ENCODE measurements around the gene MPDU1. TPM values are rescaled to one million over a fixed set of nuclear protein-coding genes. Genes with fewer than 3 reads are reported as not detected.

Gene MPDU1
- total and polyA plus RNA-seq, 10 of the 15 experiments (the other 5 are each of a cell fraction or from before 2014, with no cell fraction given) = 3.6 to 138 (median 78.9) TPM

DNA sequence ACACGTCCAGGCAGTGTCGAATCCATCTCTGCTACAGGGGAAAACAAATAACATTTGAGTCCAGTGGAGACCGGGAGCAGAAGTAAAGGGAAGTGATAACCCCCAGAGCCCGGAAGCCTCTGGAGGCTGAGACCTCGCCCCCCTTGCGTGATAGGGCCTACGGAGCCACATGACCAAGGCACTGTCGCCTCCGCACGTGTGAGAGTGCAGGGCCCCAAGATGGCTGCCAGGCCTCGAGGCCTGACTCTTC lies 11.4 kb upstream of the MPDU1 start (continued):
- TF ChIP-seq, protein P1, sequence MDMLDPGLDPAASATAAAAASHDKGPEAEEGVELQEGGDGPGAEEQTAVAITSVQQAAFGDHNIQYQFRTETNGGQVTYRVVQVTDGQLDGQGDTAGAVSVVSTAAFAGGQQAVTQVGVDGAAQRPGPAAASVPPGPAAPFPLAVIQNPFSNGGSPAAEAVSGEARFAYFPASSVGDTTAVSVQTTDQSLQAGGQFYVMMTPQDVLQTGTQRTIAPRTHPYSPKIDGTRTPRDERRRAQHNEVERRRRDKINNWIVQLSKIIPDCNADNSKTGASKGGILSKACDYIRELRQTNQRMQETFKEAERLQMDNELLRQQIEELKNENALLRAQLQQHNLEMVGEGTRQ (IDR thresholded peaks at IDR 0.05; ENCODE audit: borderline replicate concordance, low read depth, low read length) = peak; percentile 94
- TF ChIP-seq, protein P2, sequence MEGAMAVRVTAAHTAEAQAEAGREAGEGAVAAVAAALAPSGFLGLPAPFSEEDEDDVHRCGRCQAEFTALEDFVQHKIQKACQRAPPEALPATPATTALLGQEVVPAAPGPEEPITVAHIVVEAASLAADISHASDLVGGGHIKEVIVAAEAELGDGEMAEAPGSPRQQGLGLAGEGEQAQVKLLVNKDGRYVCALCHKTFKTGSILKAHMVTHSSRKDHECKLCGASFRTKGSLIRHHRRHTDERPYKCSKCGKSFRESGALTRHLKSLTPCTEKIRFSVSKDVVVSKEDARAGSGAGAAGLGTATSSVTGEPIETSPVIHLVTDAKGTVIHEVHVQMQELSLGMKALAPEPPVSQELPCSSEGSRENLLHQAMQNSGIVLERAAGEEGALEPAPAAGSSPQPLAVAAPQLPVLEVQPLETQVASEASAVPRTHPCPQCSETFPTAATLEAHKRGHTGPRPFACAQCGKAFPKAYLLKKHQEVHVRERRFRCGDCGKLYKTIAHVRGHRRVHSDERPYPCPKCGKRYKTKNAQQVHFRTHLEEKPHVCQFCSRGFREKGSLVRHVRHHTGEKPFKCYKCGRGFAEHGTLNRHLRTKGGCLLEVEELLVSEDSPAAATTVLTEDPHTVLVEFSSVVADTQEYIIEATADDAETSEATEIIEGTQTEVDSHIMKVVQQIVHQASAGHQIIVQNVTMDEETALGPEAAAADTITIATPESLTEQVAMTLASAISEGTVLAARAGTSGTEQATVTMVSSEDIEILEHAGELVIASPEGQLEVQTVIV (IDR thresholded peaks at IDR 0.05; ENCODE audit: borderline replicate concordance, partially characterized antibody) = peak; percentile 93
- TF ChIP-seq CEBPZ (IDR thresholded peaks at IDR 0.05; ENCODE audit: low read depth, low read length) = no peak
- no peak for TF ChIP-seq ZZZ3 (IDR thresholded peaks at IDR 0.05; ENCODE audit: control insufficient read depth, insufficient read length, low read depth)
- TF ChIP-seq ZBTB40 (IDR thresholded peaks at IDR 0.05; ENCODE audit: borderline replicate concordance) = no peak
- no peak for TF ChIP-seq SMC3 (IDR thresholded peaks at IDR 0.05; ENCODE audit: borderline replicate concordance, low read length)
- TF ChIP-seq, protein P3, sequence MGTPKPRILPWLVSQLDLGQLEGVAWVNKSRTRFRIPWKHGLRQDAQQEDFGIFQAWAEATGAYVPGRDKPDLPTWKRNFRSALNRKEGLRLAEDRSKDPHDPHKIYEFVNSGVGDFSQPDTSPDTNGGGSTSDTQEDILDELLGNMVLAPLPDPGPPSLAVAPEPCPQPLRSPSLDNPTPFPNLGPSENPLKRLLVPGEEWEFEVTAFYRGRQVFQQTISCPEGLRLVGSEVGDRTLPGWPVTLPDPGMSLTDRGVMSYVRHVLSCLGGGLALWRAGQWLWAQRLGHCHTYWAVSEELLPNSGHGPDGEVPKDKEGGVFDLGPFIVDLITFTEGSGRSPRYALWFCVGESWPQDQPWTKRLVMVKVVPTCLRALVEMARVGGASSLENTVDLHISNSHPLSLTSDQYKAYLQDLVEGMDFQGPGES (IDR thresholded peaks at IDR 0.05) = no peak
- TF ChIP-seq, protein P4, sequence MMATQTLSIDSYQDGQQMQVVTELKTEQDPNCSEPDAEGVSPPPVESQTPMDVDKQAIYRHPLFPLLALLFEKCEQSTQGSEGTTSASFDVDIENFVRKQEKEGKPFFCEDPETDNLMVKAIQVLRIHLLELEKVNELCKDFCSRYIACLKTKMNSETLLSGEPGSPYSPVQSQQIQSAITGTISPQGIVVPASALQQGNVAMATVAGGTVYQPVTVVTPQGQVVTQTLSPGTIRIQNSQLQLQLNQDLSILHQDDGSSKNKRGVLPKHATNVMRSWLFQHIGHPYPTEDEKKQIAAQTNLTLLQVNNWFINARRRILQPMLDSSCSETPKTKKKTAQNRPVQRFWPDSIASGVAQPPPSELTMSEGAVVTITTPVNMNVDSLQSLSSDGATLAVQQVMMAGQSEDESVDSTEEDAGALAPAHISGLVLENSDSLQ (IDR thresholded peaks at IDR 0.05) = no peak
- TF ChIP-seq MEF2B (IDR thresholded peaks at IDR 0.05; ENCODE audit: partially characterized antibody, poor library complexity, severe bottlenecking) = no peak
- TF ChIP-seq NRF1 (conservative IDR thresholded peaks at IDR 0.05; ENCODE audit: low read depth, low read length) = no peak
- TF ChIP-seq, protein P5, sequence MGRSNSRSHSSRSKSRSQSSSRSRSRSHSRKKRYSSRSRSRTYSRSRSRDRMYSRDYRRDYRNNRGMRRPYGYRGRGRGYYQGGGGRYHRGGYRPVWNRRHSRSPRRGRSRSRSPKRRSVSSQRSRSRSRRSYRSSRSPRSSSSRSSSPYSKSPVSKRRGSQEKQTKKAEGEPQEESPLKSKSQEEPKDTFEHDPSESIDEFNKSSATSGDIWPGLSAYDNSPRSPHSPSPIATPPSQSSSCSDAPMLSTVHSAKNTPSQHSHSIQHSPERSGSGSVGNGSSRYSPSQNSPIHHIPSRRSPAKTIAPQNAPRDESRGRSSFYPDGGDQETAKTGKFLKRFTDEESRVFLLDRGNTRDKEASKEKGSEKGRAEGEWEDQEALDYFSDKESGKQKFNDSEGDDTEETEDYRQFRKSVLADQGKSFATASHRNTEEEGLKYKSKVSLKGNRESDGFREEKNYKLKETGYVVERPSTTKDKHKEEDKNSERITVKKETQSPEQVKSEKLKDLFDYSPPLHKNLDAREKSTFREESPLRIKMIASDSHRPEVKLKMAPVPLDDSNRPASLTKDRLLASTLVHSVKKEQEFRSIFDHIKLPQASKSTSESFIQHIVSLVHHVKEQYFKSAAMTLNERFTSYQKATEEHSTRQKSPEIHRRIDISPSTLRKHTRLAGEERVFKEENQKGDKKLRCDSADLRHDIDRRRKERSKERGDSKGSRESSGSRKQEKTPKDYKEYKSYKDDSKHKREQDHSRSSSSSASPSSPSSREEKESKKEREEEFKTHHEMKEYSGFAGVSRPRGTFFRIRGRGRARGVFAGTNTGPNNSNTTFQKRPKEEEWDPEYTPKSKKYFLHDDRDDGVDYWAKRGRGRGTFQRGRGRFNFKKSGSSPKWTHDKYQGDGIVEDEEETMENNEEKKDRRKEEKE (IDR thresholded peaks at IDR 0.05) = no peak
- no peak for TF ChIP-seq CREB1 (IDR thresholded peaks at IDR 0.05; ENCODE audit: low read depth)

All from GM12878 (cell line).